ENCODE results near the gene UGT1A4. TPM values are rescaled to one million over a fixed set of nuclear protein-coding genes. Genes with fewer than 3 reads are reported as not detected.
A peak's percentile ranks its signal among the peaks of the same experiment; 100 is the strongest.

The UGT1A4 gene
- total and polyA plus RNA-seq, 2 donors (not counting 3 experiments of a cell fraction or from before 2014, with no cell fraction given): not detected

DNA sequence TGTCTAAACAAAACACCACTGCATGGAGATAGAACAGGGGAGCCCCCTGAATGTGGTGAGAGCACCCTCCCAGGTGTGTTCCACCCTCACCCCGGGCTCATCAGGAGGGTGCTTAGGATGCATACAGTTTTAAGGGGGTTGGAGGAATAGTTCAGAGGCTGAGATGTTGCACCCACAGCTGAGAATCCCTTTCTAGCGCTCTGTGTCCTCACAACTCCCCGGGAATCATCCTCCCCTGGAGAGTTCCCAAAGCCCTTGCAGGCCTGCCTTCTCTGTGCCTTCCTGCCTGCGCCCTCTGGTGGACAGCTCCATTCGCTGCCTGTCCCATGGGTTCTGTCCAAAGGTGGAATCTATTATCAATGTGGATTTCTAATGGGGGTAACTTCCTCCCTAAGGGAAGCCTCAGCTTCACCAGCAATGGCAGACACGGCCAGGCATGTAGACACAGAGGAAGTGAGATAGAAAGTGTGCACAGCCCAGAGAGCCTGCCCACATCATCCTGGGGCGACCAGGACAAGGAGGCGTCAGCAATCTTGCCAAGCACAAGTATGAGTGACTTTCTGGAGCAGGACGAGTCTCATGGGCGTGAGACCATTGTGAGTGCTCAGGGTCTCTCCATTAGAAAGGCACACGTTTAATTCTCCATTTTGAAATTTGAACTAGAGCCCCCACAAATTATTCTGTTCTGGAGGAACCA lies 7.1 kb upstream of the UGT1A4 start:
- Histone ChIP-seq H3K9ac (replicated peaks; ENCODE audit: extremely low read depth, insufficient read depth, low read length) (no peak overlapping the region), H2AFZ (ENCODE audit: low read depth, low read length) (no peak overlapping the region), H3K4me1 (ENCODE audit: control insufficient read depth, extremely low read depth, insufficient read depth, low read length) (peaks cover 2% of the 10 kb centered on the region), H3K27ac (ENCODE audit: insufficient read depth, low read depth, low read length) (no peak overlapping the region), H3K9me3 (replicated peaks; ENCODE audit: control insufficient read depth, insufficient read depth, low read length) (no peaks in the 10 kb centered on the region), H3K36me3 (ENCODE audit: control insufficient read depth in 2 of 2, extremely low read depth in 1 of 2, insufficient read depth in 2 of 2, low read length in 2 of 2) (no peaks in the 10 kb centered on the region), H3K27me3 (ENCODE audit: control insufficient read depth in 2 of 2, insufficient read depth in 2 of 2, low read length in 2 of 2) (peaks cover 0 to 2% of the 10 kb centered on the region in 2 experiments), H4K20me1 (replicated peaks; ENCODE audit: control insufficient read depth, extremely low read depth, insufficient read depth, low read length) (no peaks in the 10 kb centered on the region), H3K79me2 (ENCODE audit: control insufficient read depth, insufficient read depth, low read length) (no peaks in the 10 kb centered on the region), H3K4me2 (ENCODE audit: insufficient read depth, low read length) (no peak overlapping the region), H3K9me1 (replicated peaks; ENCODE audit: control insufficient read depth, extremely low read depth, insufficient read depth, low read length) (no peaks in the 10 kb centered on the region), H3K4me3 (replicated peaks in 1 of 3; ENCODE audit: insufficient read depth in 1 of 3, low read depth in 1 of 3, low read length in 3 of 3) (no peak overlapping the region)
- POLR2A ChIA-PET: no interaction called here
- peak; percentile 66 for DNase-seq (ENCODE audit: low read depth, low spot score)
- TF ChIP-seq MAX (IDR thresholded peaks at IDR 0.05; ENCODE audit: insufficient read depth, insufficient read length): no peak
- TF ChIP-seq, protein P1, sequence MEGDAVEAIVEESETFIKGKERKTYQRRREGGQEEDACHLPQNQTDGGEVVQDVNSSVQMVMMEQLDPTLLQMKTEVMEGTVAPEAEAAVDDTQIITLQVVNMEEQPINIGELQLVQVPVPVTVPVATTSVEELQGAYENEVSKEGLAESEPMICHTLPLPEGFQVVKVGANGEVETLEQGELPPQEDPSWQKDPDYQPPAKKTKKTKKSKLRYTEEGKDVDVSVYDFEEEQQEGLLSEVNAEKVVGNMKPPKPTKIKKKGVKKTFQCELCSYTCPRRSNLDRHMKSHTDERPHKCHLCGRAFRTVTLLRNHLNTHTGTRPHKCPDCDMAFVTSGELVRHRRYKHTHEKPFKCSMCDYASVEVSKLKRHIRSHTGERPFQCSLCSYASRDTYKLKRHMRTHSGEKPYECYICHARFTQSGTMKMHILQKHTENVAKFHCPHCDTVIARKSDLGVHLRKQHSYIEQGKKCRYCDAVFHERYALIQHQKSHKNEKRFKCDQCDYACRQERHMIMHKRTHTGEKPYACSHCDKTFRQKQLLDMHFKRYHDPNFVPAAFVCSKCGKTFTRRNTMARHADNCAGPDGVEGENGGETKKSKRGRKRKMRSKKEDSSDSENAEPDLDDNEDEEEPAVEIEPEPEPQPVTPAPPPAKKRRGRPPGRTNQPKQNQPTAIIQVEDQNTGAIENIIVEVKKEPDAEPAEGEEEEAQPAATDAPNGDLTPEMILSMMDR (IDR thresholded peaks at IDR 0.05; ENCODE audit: extremely low read depth in 1 of 2, insufficient read depth in 1 of 2, low read depth in 1 of 2, low read length in 2 of 2): peak; percentile 89 to 90
- CTCF ChIA-PET: interaction anchor here (0.7 to 4.4 kb wide), 24 partner anchors 9 to 1405 kb away, joined by 3 to 74 read pairs (median 4); partner anchors contain the start of genes UGT1A3 and USP40
- dilution Hi-C loops (cut with MboI; ENCODE audit: extremely low pct_ligation_motif_present, low sequenced_read_pairs) (no loop called here), intact Hi-C loops (cut with micrococcal nuclease) (loop anchor here (1.0 kb wide), 4 partner anchors 145 to 307 kb away; partner anchors contain the start of gene USP40)
- no TSS peak for BruUV-seq (replicated peaks)
- FAIRE-seq: peak; percentile 92

GRCh38 chr2:233712611-233713261 lies 5.8 kb upstream of the UGT1A4 start, which contains the start of gene UGT1A5:
Gene UGT1A5 (plus strand): TSS chr2:233712907. CDS start chr2:233712992, 85 bp downstream.
- Histone ChIP-seq H3K4me2 (ENCODE audit: insufficient read depth, low read length) (no peak within 1 kb of the TSS), H3K9ac (replicated peaks; ENCODE audit: extremely low read depth, insufficient read depth, low read length) (no peak within 1 kb of the TSS), H3K36me3 (ENCODE audit: control insufficient read depth in 2 of 2, extremely low read depth in 1 of 2, insufficient read depth in 2 of 2, low read length in 2 of 2) (no peaks in the 10 kb centered on the region), H3K9me1 (replicated peaks; ENCODE audit: control insufficient read depth, extremely low read depth, insufficient read depth, low read length) (no peaks in the 10 kb centered on the region), H4K20me1 (replicated peaks; ENCODE audit: control insufficient read depth, extremely low read depth, insufficient read depth, low read length) (no peaks in the 10 kb centered on the region), H3K27ac (ENCODE audit: insufficient read depth, low read depth, low read length) (no peak within 1 kb of the TSS), H3K79me2 (ENCODE audit: control insufficient read depth, insufficient read depth, low read length) (no peaks in the 10 kb centered on the region), H3K9me3 (replicated peaks; ENCODE audit: control insufficient read depth, insufficient read depth, low read length) (no peaks in the 10 kb centered on the region), H3K4me1 (ENCODE audit: control insufficient read depth, extremely low read depth, insufficient read depth, low read length) (peaks cover 2% of the 10 kb centered on the region), H3K4me3 (replicated peaks in 1 of 3; ENCODE audit: insufficient read depth in 1 of 3, low read depth in 1 of 3, low read length in 3 of 3) (no peak within 1 kb of the TSS), H2AFZ (ENCODE audit: low read depth, low read length) (no peak within 1 kb of the TSS), H3K27me3 (ENCODE audit: control insufficient read depth in 2 of 2, insufficient read depth in 2 of 2, low read length in 2 of 2) (peaks cover 0 to 5% of the 10 kb centered on the region in 2 experiments)
- intact Hi-C loops (cut with micrococcal nuclease) (no loop called here), dilution Hi-C loops (cut with MboI; ENCODE audit: extremely low pct_ligation_motif_present, low sequenced_read_pairs) (no loop called here)
- no peak for TF ChIP-seq JUN (IDR thresholded peaks at IDR 0.05; ENCODE audit: borderline replicate concordance, insufficient read depth, insufficient read length, low read depth)
- DNase-seq (ENCODE audit: low read depth, low spot score) (no peak), FAIRE-seq (no peak)
- ChIA-PET CTCF (interaction anchor here (0.9 to 4.4 kb wide), 9 partner anchors 9 to 1404 kb away, joined by 3 to 74 read pairs (median 10); partner anchors contain the start of gene USP40), POLR2A (no interaction called here)
- no TSS peak for BruUV-seq (replicated peaks)

All from endothelial cell of umbilical vein (primary cell).